GM21786 (cell line): ENCODE results near the gene GJB3.
"Not testable (repeated sequence)": the region's sequence is repeated elsewhere in the genome, so short reads cannot be mapped to it uniquely, and the experiment has no call there.

Experiments
- ATAC-seq: cut with Tn5 transposase; IDR thresholded peaks from one replicate; pipeline ENCODE4 v1.9.1; 2021; ENCODE audit not compliant: unreplicated experiment

GJB3 gene

GRCh38 chr1:34759503-34760357, 21.3 kb upstream of the GJB3 start, which contains the start of gene GJB4:
Gene GJB4 (plus strand): TSS chr1:34759740. CDS start chr1:34761255, 1,515 bp downstream.
- ATAC-seq, result no peak

- ATAC-seq, result no peak
Observed at GRCh38 chr1:34761176-34761761, 19.7 kb upstream of the GJB3 start.

- ATAC-seq, result no peak
Observed at GRCh38 chr1:34761776-34762307, 19.2 kb upstream of the GJB3 start.

- ATAC-seq, result no peak
Observed at GRCh38 chr1:34762474-34763141, 18.4 kb upstream of the GJB3 start.

GRCh38 chr1:34763142-34763781, 17.8 kb upstream of the GJB3 start:
- ATAC-seq, result no peak

GRCh38 chr1:34768856-34769255, 12.2 kb upstream of the GJB3 start:
- no peak for ATAC-seq

- no peak for ATAC-seq
Observed at GRCh38 chr1:34770891-34771504, 10.0 kb upstream of the GJB3 start.

- ATAC-seq, result no peak
Observed at GRCh38 chr1:34771573-34772371, 9.2 kb upstream of the GJB3 start.

- ATAC-seq, result not testable (repeated sequence)
Observed at GRCh38 chr1:34773114-34773513, 7.9 kb upstream of the GJB3 start.

- ATAC-seq, result no peak
Observed at GRCh38 chr1:34774957-34775356, 6.1 kb upstream of the GJB3 start.

GRCh38 chr1:34776911-34777310, 4.1 kb upstream of the GJB3 start:
- ATAC-seq, result no peak

- no peak for ATAC-seq
Observed at GRCh38 chr1:34777519-34778321, 3.3 kb upstream of the GJB3 start.

- ATAC-seq, result no peak
Observed at GRCh38 chr1:34778381-34778780, 2.6 kb upstream of the GJB3 start.

- no peak for ATAC-seq
Observed at GRCh38 chr1:34779005-34779404, 2.0 kb upstream of the GJB3 start.

- ATAC-seq, result no peak
Observed at GRCh38 chr1:34779526-34779925, 1.5 kb upstream of the GJB3 start.

- ATAC-seq, result no peak
Observed at GRCh38 chr1:34779962-34780361, 1.1 kb upstream of the GJB3 start.

GRCh38 chr1:34780528-34780927, 486 bp upstream of the GJB3 start:
- no peak for ATAC-seq

- ATAC-seq, result no peak
Observed at GRCh38 chr1:34781844-34782391, 904 bp downstream of the GJB3 start.

- no peak for ATAC-seq
Observed at GRCh38 chr1:34784751-34785221, 3.8 kb downstream of the GJB3 start.
